Coronary artery (tissue), 2 donors: ENCODE data around the gene SLC16A10.
"Not testable (repeated sequence)": the region's sequence is repeated elsewhere in the genome, so short reads cannot be mapped to it uniquely, and the experiment has no call there.

Experiments used
- DNase-seq: peaks from one replicate; pipeline ENCODE4 v3.0.0-alpha.2; 2017; ENCODE audit warnings: low spot score
- H3K27ac ChIP-seq, 2 donors: fragments of 200-600 bp; sonication (generic); one replicate each; pipeline ENCODE4 v1.5.1; 2016 to 2019
- H3K4me3 ChIP-seq: fragments of 200-600 bp; sonication (generic); 2 replicates; pipeline ENCODE4 v1.5.1; 2016; ENCODE audit warnings: mild to moderate bottlenecking, moderate library complexity
- CTCF ChIP-seq: fragments of 200-600 bp; sonication (generic); IDR thresholded peaks from one replicate; pipeline ENCODE4 v1.5.1; 2019; ENCODE audit warnings: antibody characterized with exemption

The SLC16A10 gene

GRCh38 chr6:111057074-111057752 lies 30.1 kb upstream of the SLC16A10 start:
- peak; percentile 47 for TF ChIP-seq CTCF
- no peak overlapping the region for H3K27ac ChIP-seq
- H3K4me3 ChIP-seq: no peak overlapping the region
- no peak for DNase-seq

- TF ChIP-seq CTCF: no peak
- DNase-seq: no peak
- no peak overlapping the region for H3K4me3 ChIP-seq
Observed at GRCh38 chr6:111061508-111061907, 25.8 kb upstream of the SLC16A10 start.

GRCh38 chr6:111061985-111062384 lies 25.3 kb upstream of the SLC16A10 start:
- H3K27ac ChIP-seq, DNase-seq, H3K4me3 ChIP-seq: not testable (repeated sequence)

More at GRCh38 chr6:111061508-111061907, 25.8 kb upstream of the SLC16A10 start:
- H3K27ac ChIP-seq: no peak overlapping the region

- not testable (repeated sequence) for H3K4me3 ChIP-seq, H3K27ac ChIP-seq, DNase-seq
Observed at GRCh38 chr6:111062860-111063259, 24.4 kb upstream of the SLC16A10 start.

GRCh38 chr6:111068109-111068865 lies 19.0 kb upstream of the SLC16A10 start:
- Histone ChIP-seq H3K27ac (no peak overlapping the region), H3K4me3 (no peak overlapping the region)
- TF ChIP-seq CTCF: no peak
- DNase-seq: no peak

- Histone ChIP-seq H3K4me3 (no peak overlapping the region), H3K27ac (no peak overlapping the region)
- no peak for TF ChIP-seq CTCF
- DNase-seq: no peak
Observed at GRCh38 chr6:111068866-111069234, 18.5 kb upstream of the SLC16A10 start.

GRCh38 chr6:111069382-111070104 lies 17.8 kb upstream of the SLC16A10 start:
- TF ChIP-seq CTCF: no peak
- DNase-seq: no peak
- H3K27ac ChIP-seq: no peak overlapping the region
- H3K4me3 ChIP-seq: no peak overlapping the region
